ENCODE results near the gene SLCO4A1. TPM values are rescaled to one million over a fixed set of nuclear protein-coding genes. Genes with fewer than 3 reads are reported as not detected.
A peak's percentile ranks its signal among the peaks of the same experiment; 100 is the strongest.

Gene SLCO4A1
- total and polyA plus RNA-seq, 9 of the 15 experiments (the other 6 are each of a cell fraction or from before 2014, with no cell fraction given): 1.6 to 21.9 (median 12.8) TPM

- H3K79me2 ChIP-seq (ENCODE audit: control insufficient read depth, insufficient read depth, low read length): peaks cover 50% of the 10 kb centered on the region
- ChIA-PET CTCF (ENCODE audit: low intra/inter-chr PET ratio) (no interaction called here), POLR2A (interaction anchor here (0.6 to 2.0 kb wide), 7 partner anchors 9 to 194 kb away, joined by 3 to 8 read pairs (median 4); no protein-coding TSS in a partner anchor)
- peaks cover 7% of the 10 kb centered on the region for H3K9me1 ChIP-seq (ENCODE audit: control insufficient read depth, insufficient read depth, low read length)
- no TSS peak for BruUV-seq (replicated peaks)
- FAIRE-seq (peak; percentile 72), ATAC-seq (no peak), DNase-seq (ENCODE audit: extremely low read depth in 1 of 4, low spot score in 3 of 4) (peak in 1 of 4 experiments; percentile 18)
- H3K9ac ChIP-seq (ENCODE audit: insufficient read depth in 1 of 2, low read depth in 2 of 2, low read length in 2 of 2): peak overlapping the region; percentile 51 to 94; a peak in 3 of 4 replicates
- peaks cover 26% of the 10 kb centered on the region for H4K20me1 ChIP-seq (replicated peaks; ENCODE audit: control insufficient read depth, insufficient read depth, low read length)
- H3K9me3 ChIP-seq (replicated peaks; ENCODE audit: control insufficient read depth, insufficient read depth, low read depth, low read length): no peaks in the 10 kb centered on the region; the same call in 1 of the 2 replicates
- no peaks in the 10 kb centered on the region; a peak in 2 of 5 replicates for H3K27me3 ChIP-seq (ENCODE audit: control insufficient read depth in 2 of 2, insufficient read depth in 2 of 2, low read length in 2 of 2)
- H3K4me1 ChIP-seq (replicated peaks in 1 of 2; ENCODE audit: control insufficient read depth in 2 of 2, insufficient read depth in 2 of 2, low read length in 2 of 2): peaks cover 10 to 78% of the 10 kb centered on the region in 2 experiments
- no peak overlapping the region for H2AFZ ChIP-seq (ENCODE audit: low read depth, low read length)
- in situ Hi-C loops (cut with MboI): no loop called here
- WGBS (ENCODE audit: insufficient coverage, low coverage, missing lambda C conversion rate): 52% methylated on average over 14 of the region's 14 CpGs
- no peak overlapping the region for H3K27ac ChIP-seq (ENCODE audit: extremely low read depth, low read depth, low read length)
- intact Hi-C loops (cut with micrococcal nuclease): no loop called here
- H3K4me2 ChIP-seq (ENCODE audit: insufficient read depth, low read length): peak overlapping the region; percentile 70
- TF ChIP-seq TBL1XR1 (IDR thresholded peaks at IDR 0.05; ENCODE audit: low read length in 2 of 2): no peak
- 0 out of 2 replicates have a peak, but pooled peaks have one; percentile 18 for TF ChIP-seq ESRRA (IDR thresholded peaks at IDR 0.05; ENCODE audit: borderline replicate concordance, low read depth)
- 0 out of 4 replicates have a peak, but pooled peaks of 1 of the 2 experiments have one; percentile 23 for TF ChIP-seq KDM1A (IDR thresholded peaks at IDR 0.05)
- TF ChIP-seq BCOR (IDR thresholded peaks at IDR 0.05): 0 out of 2 replicates have a peak, but pooled peaks have one; percentile 40
- peak overlapping the region; percentile 68 for H3K4me3 ChIP-seq
- H3K36me3 ChIP-seq (ENCODE audit: control insufficient read depth, insufficient read depth, low read length): peaks cover 28% of the 10 kb centered on the region; the same call in 1 of the 3 replicates
Measured at GRCh38 chr20:62643521-62644043, 1.3 kb downstream of the SLCO4A1 start.

All from K562 (cell line).